Ascending aorta (tissue), 2 donors: ENCODE results near the gene SMR3B. TPM values are rescaled to one million over a fixed set of nuclear protein-coding genes. Genes with fewer than 3 reads are reported as not detected.

Experiments
- DNase-seq, 2 donors: peaks; one replicate each; pipeline ENCODE4 v3.0.0-alpha.2; 2019; ENCODE audit warnings: low spot score in 2 of 2
- H3K27ac ChIP-seq, 2 donors: fragments of 200-600 bp; sonication (generic); one replicate each; pipeline ENCODE4 v1.5.1; 2016 to 2017; ENCODE audit warnings: mild to moderate bottlenecking in 1 of 2
- H3K27me3 ChIP-seq: fragments of 200-600 bp; sonication (generic); one replicate; pipeline ENCODE4 v1.5.1; 2017
- H3K36me3 ChIP-seq, 2 donors: fragments of 200-600 bp; sonication (generic); one replicate each; pipeline ENCODE4 v1.5.1; 2016
- H3K4me1 ChIP-seq, 2 donors: fragments of 200-600 bp; sonication (generic); one replicate each; pipeline ENCODE4 v1.5.1; 2016 to 2017; ENCODE audit warnings: mild to moderate bottlenecking in 1 of 2
- H3K4me3 ChIP-seq, 2 donors: fragments of 200-600 bp; sonication (generic); one replicate each; pipeline ENCODE4 v1.5.1; 2016 to 2017; ENCODE audit warnings: mild to moderate bottlenecking in 1 of 2
- H3K9me3 ChIP-seq, 2 donors: fragments of 200-600 bp; sonication (generic); one replicate each; pipeline ENCODE4 v1.5.1; 2016
- CTCF ChIP-seq, 3 experiments: fragments of 200-600 bp in 2 of 3; fragments of 450-650 bp in 1 of 3; sonication (generic) in 2 of 3; IDR thresholded peaks; one replicate each; pipeline ENCODE4 v1.5.1; 2016 to 2019; ENCODE audit warnings: antibody characterized with exemption in 3 of 3, mild to moderate bottlenecking in 1 of 3, moderate library complexity in 1 of 3
- intact Hi-C: fragments of 100-400 bp; cut with DNase I; formaldehyde crosslinking; loops from one replicate; pipeline ENCODE4 v1.15.1; 2023
- total RNA-seq: library from RNA; depleted of rRNA; stranded (reverse); fragments of >200 nt; gene quantifications from one replicate; pipeline ENCODE4 v1.1.0, GENCODE V29; 2016

The SMR3B gene
- total RNA-seq, 1 donor from 2014 or later: not detected

GRCh38 chr4:70372760-70373159 is 10.2 kb upstream of the SMR3B start:
- DNase-seq: no peak
- Histone ChIP-seq H3K9me3 (peaks cover 0 to 4% of the 10 kb centered on the region in 2 donors), H3K27ac (no peak overlapping the region)

GRCh38 chr4:70380578-70380977 is 2.4 kb upstream of the SMR3B start:
- Histone ChIP-seq H3K36me3 (no peaks in the 10 kb centered on the region), H3K4me1 (no peaks in the 10 kb centered on the region), H3K9me3 (peaks cover 0 to 4% of the 10 kb centered on the region in 2 donors), H3K27me3 (no peaks in the 10 kb centered on the region), H3K4me3 (no peak overlapping the region), H3K27ac (no peak overlapping the region)
- DNase-seq: no peak
- TF ChIP-seq CTCF (IDR thresholded peaks at IDR 0.05): no peak
- intact Hi-C loops: no loop called here

More at GRCh38 chr4:70372760-70373159, 10.2 kb upstream of the SMR3B start:
- H3K4me3 ChIP-seq: no peak overlapping the region
- H3K4me1 ChIP-seq: no peaks in the 10 kb centered on the region
- intact Hi-C loops: no loop called here
- no peak for TF ChIP-seq CTCF (IDR thresholded peaks at IDR 0.05)
- no peaks in the 10 kb centered on the region for H3K27me3 ChIP-seq
- no peaks in the 10 kb centered on the region for H3K36me3 ChIP-seq

DNA sequence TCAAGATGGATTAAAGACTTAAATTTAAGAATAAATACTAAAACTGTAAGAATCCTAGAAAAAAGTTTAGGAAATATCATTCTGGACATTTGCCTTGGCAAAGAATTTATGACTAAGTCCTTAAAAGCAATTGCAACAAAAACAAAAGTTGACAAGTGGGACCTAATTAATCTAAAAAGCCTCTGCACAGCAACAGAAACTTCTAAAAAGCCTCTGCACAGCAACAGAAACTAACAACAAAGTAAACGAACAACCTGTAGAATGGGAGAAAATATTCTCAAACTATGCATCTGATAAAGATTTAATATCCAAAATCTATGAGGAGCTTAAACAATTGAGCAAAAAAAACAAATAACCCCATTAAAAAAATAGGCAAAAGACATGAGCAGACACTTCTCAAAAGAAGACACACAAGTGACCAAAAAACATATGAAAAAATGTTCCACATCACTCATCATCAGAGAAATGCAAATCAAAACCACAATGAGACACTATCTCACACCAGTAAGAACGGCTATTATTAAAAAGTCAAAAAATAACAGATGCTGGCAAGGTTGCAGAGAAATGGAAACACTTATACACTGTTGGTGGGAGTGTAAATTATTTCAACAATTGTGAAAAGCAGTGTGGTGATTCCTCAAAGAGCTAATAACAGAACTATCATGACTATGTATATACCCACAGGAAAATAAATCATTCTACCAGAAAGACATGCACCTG is 9.3 kb downstream of the SMR3B start:
- TF ChIP-seq CTCF (IDR thresholded peaks at IDR 0.05): no peak
- H3K4me3 ChIP-seq: no peak overlapping the region
- intact Hi-C loops: no loop called here

GRCh38 chr4:70397580-70397979 is 14.6 kb downstream of the SMR3B start, which contains the start of gene OPRPN:
TSS of gene OPRPN (plus strand) at chr4:70397940. CDS start at chr4:70399286, 1,346 bp downstream.
- no peak within 1 kb of the TSS for H3K27ac ChIP-seq
- no peak within 1 kb of the TSS for H3K4me3 ChIP-seq
- no peaks in the 10 kb centered on the region for H3K9me3 ChIP-seq
- H3K27me3 ChIP-seq: no peaks in the 10 kb centered on the region
- intact Hi-C loops: no loop called here
- TF ChIP-seq CTCF (IDR thresholded peaks at IDR 0.05): no peak
- H3K36me3 ChIP-seq: no peaks in the 10 kb centered on the region
- H3K4me1 ChIP-seq: no peaks in the 10 kb centered on the region
- no peak for DNase-seq

More for the DNA sequence above, 9.3 kb downstream of the SMR3B start:
- H3K36me3 ChIP-seq: no peaks in the 10 kb centered on the region
- no peaks in the 10 kb centered on the region for H3K4me1 ChIP-seq
- no peak for DNase-seq
- no peaks in the 10 kb centered on the region for H3K27me3 ChIP-seq
- no peaks in the 10 kb centered on the region for H3K9me3 ChIP-seq
- no peak overlapping the region for H3K27ac ChIP-seq

DNA sequence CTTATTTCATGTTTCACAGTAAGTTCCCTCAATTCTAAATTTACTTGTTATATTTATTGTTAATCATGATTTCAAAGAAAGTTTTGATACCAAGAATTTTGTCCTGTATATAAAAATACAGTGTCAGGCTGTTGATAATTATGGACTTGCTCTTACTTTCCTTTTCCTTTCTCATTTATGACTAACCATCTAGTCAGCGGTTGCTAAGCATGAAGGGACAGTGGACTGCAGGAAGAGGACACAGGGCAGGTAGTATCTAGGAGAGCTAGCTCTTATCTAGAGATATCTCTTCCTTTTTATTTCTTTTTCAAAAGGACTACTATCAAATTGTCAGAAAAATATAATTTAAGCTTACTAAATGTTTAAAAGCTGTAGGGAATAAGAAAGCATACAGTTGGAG is 16.4 kb downstream of the SMR3B start:
- Histone ChIP-seq H3K4me1 (no peaks in the 10 kb centered on the region), H3K9me3 (no peaks in the 10 kb centered on the region), H3K27me3 (no peaks in the 10 kb centered on the region), H3K4me3 (no peak overlapping the region), H3K36me3 (no peaks in the 10 kb centered on the region), H3K27ac (no peak overlapping the region)
- no peak for DNase-seq
- intact Hi-C loops: no loop called here
- TF ChIP-seq CTCF (IDR thresholded peaks at IDR 0.05): no peak
